Amygdala (tissue), 56 donors: ENCODE measurements around the gene C15orf40.
"Not testable (repeated sequence)": the region's sequence is repeated elsewhere in the genome, so short reads cannot be mapped to it uniquely, and the experiment has no call there.

Experiments used
- DNase-seq, 56 donors: peaks; one replicate each; lab custom pipeline; 2025; lab: John Stamatoyannopoulos, UW

The C15orf40 gene

DNA sequence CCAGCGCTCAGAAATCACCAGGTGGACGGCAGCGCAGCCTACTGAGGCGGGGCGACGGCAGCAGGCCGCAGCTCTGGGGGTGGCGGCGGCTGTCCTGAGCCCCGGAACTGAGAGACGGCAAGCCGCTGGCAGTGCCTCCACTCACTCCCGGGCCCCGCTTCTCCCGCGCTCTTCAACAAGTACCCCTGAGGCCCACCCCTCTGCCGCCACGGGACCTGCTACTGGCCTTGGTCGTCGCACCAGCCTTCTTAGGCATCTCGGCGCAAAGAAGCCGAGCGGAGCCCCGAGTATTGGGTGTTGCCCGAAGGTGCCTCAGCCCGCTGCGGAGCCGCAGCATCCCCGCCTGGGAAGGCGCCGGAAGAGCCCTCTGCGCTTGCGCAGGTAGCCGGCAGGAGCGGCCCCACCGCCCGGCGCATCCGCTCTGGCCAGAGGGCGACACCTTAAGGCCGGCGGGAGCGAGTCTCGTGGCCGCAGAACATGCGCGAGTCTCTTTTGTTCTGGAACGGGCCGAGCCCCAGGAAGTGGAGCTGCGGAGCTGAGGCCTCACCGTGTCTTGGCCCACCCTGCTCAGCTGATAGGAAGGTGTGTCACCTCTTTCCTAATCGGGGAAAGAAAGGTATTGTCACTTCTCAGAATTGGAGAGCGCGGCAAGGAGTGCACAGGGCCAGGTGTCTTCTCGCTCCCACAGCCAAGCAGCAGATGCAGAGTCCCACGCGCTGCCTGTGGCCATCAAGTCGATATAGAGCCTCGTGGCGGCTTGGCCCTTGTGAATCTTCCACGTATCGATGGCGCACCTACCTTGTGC is at the start of gene C15orf40:
TSS of gene C15orf40 (minus strand) at position 369 of the 805 bp plus-strand sequence. CDS start at position 337, 32 bp downstream.
- peak; percentile 41 to 93 (median 79) for DNase-seq

DNA sequence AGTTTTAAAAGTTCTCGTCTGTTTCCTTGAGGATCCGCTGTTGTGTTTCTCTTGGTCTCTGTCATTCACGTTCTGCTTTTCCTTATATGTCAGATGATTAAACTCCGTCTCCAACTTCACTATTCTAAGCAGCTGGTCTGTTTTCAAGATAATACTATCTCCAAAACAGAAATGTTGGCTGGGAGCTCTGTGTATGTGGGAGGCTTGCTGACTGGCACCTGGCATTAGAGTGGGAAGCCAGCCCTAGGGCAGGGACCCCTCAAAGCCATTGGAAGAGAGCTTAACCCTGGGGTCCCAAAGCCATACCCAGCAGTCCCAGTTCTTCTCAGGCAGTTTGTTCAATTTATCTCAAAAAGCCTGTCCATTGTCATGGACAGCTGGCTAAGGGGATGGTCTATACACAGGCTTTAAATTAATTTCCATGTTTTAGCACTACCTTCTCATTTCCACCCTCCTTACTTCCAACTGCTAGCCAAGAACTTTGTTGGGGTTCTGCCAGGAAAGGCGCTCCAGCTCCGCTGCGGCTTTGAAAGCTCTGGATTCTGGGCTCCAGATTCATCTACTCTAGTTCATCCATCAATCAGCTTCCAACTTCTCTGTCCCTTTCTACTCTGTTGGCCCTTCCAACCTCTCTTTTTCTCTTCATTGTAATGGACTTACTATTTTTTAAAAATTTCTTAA is 46.4 kb upstream of the C15orf40 start:
- peak in 1 of 56 donors; percentile 5 for DNase-seq

DNA sequence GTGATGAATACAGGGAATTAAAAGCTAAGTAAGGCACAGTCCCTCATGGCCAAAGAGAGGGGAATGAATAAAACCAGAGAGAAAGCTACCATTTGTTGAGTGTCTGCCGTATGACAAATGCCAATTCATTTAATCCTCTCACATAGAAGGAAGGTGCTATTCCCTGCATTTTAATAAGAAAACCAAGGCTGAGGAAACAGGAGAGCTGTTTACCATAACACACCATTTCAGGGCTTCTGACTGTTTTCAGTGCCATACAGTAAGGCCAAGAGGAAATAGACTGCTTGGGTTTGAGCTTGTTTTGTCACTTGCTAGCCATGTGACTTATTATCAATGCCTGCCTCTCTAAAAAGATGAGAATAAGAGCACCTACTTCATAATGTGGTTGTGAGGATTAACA is 45.6 kb upstream of the C15orf40 start:
- DNase-seq = no peak

DNA sequence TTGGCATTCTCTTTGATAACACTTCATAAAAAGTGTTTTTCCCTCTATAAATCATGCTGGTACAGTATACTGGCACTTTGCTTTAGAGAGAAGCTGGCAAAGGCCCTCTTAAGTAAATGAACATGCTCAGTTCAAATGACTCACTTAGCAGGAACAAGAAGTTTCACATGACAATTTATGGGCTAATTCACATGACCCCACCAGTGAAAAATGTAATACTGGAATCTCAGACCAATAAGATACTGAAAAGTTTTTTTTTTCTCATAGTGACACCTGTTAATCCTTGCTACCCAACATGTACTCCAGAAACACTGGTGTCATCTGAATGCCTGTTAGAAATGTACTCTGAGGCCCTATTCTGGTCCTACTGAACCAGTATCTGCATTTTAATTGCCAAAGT is 41.7 kb upstream of the C15orf40 start:
- no peak for DNase-seq

DNA sequence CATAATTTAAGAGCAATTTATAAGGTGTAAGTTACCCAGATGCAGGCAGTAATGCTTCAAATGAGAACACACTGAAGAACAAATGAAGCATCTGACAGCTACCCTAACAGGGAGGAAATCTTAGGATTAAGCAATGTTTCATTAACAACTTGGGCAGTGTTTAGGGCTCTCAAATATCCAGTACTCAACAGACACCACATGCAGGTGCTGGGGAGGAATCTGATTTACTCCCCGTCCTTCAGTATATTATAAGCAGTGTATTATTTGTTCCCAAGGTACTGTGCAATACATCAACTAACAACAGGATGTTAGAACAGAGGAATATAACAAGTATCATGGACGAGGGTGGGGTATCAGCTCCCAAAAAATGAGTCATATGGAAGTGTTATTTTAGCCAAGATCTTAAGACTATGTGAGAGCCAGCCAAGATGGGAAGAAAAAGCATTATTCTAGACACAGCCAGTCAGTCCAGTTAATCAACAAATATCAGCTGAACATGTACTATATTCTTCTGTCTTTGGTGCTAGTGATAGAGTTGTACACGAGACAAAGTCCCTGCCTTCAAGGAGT is 35.2 kb upstream of the C15orf40 start:
- DNase-seq = no peak

DNA sequence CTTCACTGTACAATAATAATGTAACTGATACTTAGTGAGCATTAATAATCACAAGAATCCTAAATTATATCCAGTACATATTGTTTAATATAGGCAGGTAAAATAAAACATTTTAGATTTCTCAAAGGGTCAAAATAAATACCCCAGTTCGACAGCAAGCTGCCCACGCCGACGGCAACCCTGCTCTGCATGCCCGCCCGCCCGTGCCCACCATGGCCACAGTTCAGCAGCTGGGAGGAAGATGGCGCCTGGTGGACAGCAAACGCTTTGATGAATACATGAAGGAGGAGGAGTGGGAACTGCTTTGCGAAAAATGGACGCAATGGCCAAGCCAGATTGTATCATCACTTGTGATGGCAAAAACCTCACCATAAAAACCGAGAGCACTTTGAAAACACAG is 32.7 kb upstream of the C15orf40 start:
- DNase-seq = no peak

DNA sequence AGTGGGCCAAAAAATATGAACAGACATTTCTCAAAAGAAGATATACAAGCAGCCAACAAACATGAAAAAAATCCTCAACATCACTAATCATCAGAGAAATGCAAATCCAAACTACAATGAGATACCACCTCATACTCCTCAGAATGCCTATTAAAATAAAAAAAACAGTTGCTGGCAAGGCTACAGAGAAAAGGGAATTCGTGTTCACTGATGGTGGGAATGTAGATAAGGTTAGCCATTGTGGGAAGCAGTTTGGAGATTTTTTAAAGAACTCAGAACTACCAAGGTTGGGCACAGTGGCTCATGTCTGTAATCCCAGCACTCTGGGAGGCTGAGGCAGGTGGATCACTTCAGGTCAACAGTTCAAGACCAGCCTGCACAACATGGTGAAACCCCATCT is 27.8 kb upstream of the C15orf40 start:
- no peak for DNase-seq

DNA sequence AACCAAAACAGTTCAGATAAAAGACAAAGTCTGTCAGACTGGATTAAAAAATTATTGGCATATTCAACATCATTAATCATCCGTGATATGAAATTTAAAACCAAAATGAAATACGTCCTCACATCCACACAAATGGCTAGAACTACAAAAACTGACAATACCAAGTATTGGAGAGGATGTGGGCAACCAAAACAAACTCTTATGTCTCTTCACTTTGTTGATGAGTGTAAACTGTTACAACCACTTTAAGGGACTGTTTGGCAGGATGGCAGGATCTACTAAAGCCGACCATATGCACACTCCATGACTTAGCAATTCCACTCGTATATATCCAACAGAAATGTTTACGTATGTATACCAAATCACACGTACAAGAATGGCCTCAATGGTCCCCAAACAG is 24.8 kb upstream of the C15orf40 start:
- no peak for DNase-seq

DNA sequence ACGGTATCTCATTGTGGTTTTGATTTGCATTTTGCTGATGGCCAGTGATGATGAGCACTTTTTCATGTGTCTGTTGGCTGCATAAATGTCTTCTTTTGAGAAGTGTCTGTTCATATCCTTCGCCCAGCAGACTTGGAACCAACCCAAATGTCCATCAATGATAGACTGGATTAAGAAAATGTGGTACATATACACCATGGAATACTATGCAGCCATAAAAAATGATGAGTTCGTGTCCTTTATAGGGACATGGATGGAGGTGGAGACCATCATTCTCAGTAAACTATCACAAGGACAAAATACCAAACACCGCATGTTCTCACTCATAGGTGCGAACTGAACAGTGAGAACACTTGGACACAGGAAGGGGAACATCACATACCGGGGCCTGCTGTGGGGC is 19.8 kb upstream of the C15orf40 start:
- DNase-seq = not testable (repeated sequence)

DNA sequence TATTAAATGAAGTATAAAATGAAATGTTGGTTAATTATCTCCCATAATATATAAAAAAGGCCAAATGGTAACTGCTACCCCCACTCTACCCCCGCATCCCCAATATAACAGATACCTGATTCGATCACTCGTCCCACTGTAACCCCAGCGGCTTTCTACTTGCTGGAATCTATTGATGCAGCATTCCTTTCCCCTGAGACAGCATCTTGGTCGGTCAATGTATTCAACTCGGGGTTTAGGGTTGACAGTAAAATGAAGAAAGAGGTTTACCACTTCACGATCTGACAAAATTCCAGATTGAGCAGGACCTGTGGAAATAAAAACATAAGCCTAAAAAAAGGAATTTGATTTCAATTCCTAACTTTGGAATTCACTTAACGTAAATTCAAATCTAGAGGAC is 18.6 kb upstream of the C15orf40 start:
- DNase-seq = no peak

DNA sequence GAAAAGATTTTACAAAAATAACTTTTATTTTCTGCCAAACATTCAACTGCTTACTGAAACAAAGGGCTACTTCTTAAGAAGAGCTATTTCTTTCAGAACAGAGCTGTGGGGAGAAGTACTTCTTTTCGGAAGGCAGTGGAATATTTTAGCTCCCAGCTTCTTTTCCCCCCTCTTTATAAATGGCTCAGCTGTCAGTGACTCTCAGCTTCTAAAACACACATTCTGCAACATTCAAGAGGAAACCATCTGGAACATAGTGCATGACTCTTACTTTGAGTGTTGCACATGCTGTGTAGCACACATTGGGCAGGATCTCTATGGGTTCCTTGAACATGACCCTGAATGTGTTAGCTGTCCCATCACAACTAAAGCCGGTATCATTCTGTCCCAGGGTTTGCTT is 7.0 kb upstream of the C15orf40 start:
- no peak for DNase-seq

DNA sequence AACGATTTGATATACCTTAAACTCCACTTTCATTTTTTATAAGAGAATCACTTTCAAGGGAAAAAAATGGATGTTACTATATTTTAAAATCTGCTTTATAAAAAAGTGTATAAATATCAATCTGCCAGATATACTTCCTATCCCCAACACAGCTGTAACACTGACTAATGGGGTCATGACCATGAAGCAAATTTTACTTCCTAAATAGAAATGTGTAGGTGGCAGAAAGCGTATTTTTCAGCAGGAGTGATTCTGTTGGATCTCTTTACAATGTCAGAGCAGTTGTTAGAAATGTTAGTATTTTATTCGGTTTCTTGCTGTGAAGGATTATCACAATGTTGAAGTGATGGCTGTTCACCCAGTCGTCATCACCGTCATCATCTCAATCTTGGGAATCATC is 5.5 kb upstream of the C15orf40 start:
- no peak for DNase-seq

DNA sequence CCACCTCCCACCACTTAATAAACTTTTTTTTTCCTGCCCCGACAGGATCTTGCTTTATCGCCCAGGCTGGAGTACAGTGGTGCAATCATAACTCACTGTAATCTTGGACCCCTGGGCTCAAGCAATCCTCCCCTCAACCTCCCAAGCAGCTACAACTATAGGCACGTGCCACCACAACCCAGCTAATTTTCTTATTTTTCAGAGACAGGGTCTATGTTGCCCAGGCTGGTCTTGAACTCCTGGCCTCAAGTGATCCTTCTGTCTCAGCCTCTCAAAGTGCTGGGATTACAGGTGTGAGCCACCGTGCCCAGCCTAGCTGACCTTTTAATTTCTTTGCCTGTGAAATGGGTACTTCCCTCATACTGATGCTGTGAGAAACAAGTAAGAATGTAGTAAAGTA is 3.9 kb upstream of the C15orf40 start:
- no peak for DNase-seq

DNA sequence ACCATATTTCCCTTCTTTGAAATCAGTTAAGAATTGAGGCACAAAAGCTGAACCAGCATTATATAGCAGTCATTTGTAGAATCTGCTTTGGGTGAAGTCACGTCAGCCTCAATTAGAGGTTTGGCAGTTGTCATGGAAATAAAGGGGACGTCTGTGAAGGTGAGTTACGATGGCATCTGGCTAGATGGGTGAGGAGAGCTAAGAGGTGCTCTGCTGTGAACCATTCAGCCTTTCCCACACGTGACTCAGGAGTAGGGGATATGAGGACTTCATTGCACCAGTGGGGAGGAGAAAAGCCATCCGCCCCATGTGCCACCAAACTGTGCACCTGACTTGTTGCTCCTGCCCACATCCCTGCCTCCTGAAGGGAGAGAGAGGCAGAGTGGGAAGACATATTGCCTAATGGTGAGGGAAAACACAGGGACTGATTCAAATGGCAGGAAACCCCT is 2.8 kb upstream of the C15orf40 start:
- no peak for DNase-seq

DNA sequence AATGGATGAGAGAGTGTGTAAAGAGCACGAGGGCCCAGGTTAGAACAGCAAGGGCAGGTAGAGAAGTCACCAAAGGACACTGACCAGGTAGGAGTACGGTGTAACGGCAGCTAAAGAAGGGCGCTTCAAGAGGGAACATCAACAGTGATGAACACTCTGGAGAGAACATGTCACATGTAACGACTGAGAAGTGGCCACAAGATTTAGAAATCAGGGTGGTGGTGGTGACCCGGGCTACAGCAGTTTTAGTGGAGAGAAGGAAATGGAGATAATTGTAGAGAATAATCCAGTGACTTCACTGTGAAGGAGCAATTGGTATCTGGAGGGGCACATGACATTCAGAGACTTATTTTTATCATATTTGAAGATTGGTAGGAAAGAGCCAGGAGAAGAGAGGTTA is 1.2 kb upstream of the C15orf40 start:
- no peak for DNase-seq

DNA sequence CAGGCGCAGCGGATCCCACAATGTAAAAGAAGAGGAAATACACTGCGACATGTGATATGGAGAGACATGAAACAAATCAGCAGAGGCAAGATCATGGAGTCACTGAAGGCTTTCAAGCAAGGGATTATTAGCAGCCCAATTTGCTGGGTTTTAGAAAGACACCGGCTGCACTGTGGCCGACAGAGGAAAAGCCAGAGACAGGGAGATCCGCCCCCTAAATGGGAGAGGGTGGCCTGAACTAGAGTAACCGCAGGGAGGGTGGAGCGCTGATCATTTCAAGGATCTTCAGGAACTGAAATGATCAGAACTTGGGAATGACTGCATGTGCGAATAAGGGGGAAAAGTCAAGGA is 612 bp upstream of the C15orf40 start:
- DNase-seq = no peak

DNA sequence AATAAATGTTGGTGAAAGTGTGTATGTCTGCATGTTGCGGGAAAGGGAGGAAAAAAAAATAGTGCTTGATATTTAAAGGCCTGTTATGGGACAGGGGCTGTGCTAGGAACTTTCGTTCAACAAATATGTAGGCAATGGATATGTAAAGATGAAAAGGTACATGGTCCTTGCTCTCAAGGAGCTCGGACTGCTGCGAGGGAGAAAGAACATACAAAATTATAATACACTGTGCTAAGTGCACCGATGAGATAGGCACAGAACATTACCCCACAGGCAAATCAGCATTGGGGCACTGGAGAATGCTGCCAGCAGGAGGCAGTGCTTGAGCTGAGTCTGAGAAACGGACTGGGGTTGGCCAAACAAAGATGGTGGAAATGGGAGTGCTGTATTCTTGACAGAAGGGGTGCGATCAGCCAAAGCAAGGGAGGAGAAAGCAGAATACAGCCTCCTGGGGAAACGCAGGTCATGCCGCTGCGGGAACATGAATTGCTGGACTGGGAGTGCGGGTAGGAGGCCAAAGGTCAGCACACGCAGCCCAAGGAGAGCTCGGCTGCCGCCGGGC is 649 bp downstream of the C15orf40 start:
- DNase-seq = peak in 50 of 56 donors; percentile 8 to 77 (median 50)

DNA sequence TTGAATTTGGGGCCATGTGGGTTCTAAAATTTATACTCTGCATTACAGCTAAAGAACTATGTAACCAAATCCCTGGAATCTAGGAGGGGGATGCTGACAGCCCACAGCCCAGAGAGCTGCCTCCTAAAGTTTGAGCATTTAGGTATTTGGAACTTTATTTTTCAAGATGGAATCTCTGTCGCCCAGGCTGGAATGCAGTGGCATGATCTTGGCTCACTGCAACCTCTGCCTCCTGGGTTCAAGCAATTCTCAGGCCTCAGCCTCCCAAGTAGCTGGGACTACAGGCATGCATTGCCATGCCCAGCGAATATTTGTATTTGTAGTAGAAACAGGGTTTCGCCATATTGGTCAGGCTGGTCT is 10.8 kb downstream of the C15orf40 start:
- DNase-seq = not testable (repeated sequence)

DNA sequence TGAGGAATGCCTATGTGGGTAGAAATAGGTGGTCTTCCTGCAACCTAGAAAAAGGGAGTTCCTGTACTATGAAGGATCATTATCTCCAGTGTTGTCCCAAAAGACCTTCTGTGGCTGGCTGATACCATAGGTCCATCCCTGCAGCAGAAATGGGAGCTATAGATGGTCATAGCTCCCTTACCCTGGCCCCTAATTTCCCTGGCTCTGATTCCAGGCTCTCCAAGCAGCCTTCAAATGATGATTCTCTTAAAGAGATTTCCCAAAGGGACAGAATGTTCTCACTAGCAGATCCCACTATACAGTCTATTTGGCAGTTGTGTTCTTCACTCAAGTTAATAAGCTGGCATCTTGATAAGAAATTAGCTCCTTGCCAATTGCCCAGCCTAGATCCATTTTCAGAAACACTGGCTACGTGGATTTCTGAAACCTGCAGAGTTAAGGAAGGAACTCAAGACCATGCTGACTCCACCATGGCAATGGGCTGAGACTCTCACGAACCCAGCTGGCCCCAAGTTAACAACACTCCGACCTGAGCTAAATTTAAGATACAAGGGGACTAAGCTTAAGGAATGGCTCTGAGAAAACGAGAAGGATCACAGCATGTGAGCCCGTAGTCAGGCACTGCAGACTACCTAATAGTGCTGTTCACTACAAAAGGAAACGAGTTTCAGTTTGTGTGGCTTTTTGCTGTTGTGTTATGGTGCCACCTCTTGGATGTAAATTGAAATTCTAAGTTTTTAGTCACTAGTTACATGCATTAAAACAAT is 11.4 kb downstream of the C15orf40 start:
- DNase-seq = peak in 7 of 56 donors; percentile 1 to 23 (median 8)

DNA sequence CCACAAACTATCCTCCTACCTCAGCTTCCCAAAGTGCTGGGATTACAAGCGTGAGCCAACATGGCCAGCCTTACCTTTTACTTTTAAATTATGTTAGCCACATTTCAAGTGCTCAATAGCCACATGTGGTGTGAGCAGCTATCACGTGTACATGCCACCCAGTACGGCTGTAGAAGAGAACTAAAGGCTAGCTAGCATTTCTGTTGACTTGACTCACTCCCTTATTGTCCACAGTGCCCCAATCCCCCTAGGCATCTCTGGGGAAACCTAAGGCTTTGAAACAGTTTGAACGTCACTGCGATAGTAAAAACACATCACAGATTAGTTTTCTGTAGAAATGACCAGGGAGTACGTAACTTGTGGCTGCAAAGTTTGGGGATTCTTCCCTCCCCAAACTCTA is 12.0 kb downstream of the C15orf40 start:
- DNase-seq = no peak

DNA sequence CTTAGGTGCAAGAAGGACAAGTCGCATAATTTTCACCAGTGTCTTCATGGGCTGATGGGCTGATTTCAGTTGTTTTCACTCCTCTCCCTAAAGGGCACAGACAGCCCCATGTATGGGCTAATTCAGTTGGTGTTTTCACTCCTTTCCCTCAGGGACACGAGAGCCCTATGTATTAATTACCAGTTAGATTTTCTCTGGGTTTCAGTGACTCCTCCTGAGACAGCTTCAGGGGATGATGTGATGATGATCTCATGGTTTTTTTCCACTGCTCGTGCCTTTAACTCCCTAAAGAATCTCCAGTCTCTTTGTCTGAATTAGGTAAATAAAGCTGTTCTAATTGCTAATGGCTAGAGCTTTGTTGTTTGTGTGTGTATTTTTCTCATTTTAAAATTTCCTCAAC is 15.5 kb downstream of the C15orf40 start:
- DNase-seq = no peak
